ENCODE measurements around the gene B4GALT3.

B4GALT3 gene

GRCh38 chr1:161163793-161164192 lies 13.5 kb downstream of the B4GALT3 start:
- DNase-seq (ENCODE audit: low read depth in 2 of 2, low spot score in 1 of 2) = no peak

- DNase-seq (ENCODE audit: low read depth in 2 of 2, low spot score in 1 of 2) = no peak
Measured at GRCh38 chr1:161162806-161163205, 14.5 kb downstream of the B4GALT3 start.

GRCh38 chr1:161162052-161162451 lies 15.3 kb downstream of the B4GALT3 start:
- DNase-seq (ENCODE audit: low read depth in 2 of 2, low spot score in 1 of 2) = no peak

GRCh38 chr1:161161652-161162051 lies 15.7 kb downstream of the B4GALT3 start:
- DNase-seq (ENCODE audit: low read depth in 2 of 2, low spot score in 1 of 2) = no peak

- no peak for DNase-seq (ENCODE audit: low read depth in 2 of 2, low spot score in 1 of 2)
Measured at GRCh38 chr1:161160671-161161145, 16.6 kb downstream of the B4GALT3 start.

GRCh38 chr1:161159913-161160243 lies 17.4 kb downstream of the B4GALT3 start:
- no peak for DNase-seq (ENCODE audit: low read depth in 2 of 2, low spot score in 1 of 2)

GRCh38 chr1:161159087-161159912 lies 18.0 kb downstream of the B4GALT3 start, which contains the start of gene USP21:
Gene USP21, plus strand, starts transcription at chr1:161159500. Its CDS starts 1,141 bp downstream, at chr1:161160641.
- peak; percentile 85 to 87 for DNase-seq (ENCODE audit: low read depth in 2 of 2, low spot score in 1 of 2)

GRCh38 chr1:161158316-161159010 lies 18.8 kb downstream of the B4GALT3 start:
- no peak for DNase-seq (ENCODE audit: low read depth in 2 of 2, low spot score in 1 of 2)

GRCh38 chr1:161157867-161158266 lies 19.4 kb downstream of the B4GALT3 start:
- DNase-seq (ENCODE audit: low read depth in 2 of 2, low spot score in 1 of 2) = no peak

- peak; percentile 58 to 61 for DNase-seq (ENCODE audit: low read depth in 2 of 2, low spot score in 1 of 2)
Measured at GRCh38 chr1:161153682-161154337, 23.5 kb downstream of the B4GALT3 start, which contains the start of gene UFC1. Gene UFC1, plus strand, starts transcription at chr1:161153978. Its CDS starts 20 bp downstream, at chr1:161153998.

GRCh38 chr1:161153176-161153575 lies 24.1 kb downstream of the B4GALT3 start:
- no peak for DNase-seq (ENCODE audit: low read depth in 2 of 2, low spot score in 1 of 2)

- DNase-seq (ENCODE audit: low read depth in 2 of 2, low spot score in 1 of 2) = no peak
Measured at GRCh38 chr1:161145832-161146231, 31.5 kb downstream of the B4GALT3 start.

GRCh38 chr1:161140755-161141400 lies 36.4 kb downstream of the B4GALT3 start:
- DNase-seq (ENCODE audit: low read depth in 2 of 2, low spot score in 1 of 2) = no peak

- peak in 1 of 2 donors; percentile 16 for DNase-seq (ENCODE audit: low read depth in 2 of 2, low spot score in 1 of 2)
Measured at GRCh38 chr1:161139766-161140165, 37.5 kb downstream of the B4GALT3 start.

- DNase-seq (ENCODE audit: low read depth in 2 of 2, low spot score in 1 of 2) = no peak
Measured at GRCh38 chr1:161138431-161138830, 38.9 kb downstream of the B4GALT3 start.

- DNase-seq (ENCODE audit: low read depth in 2 of 2, low spot score in 1 of 2) = no peak
Measured at GRCh38 chr1:161137881-161138280, 39.4 kb downstream of the B4GALT3 start.

GRCh38 chr1:161133220-161133740 lies 44.0 kb downstream of the B4GALT3 start:
- no peak for DNase-seq (ENCODE audit: low read depth in 2 of 2, low spot score in 1 of 2)

GRCh38 chr1:161132410-161133219 lies 44.7 kb downstream of the B4GALT3 start, which contains the start of gene DEDD:
Gene DEDD, minus strand, starts transcription at chr1:161132667. Its CDS starts 8,205 bp downstream, at chr1:161124462.
- DNase-seq (ENCODE audit: low read depth in 2 of 2, low spot score in 1 of 2) = peak; percentile 73 to 84

GRCh38 chr1:161131523-161132409 lies 45.5 kb downstream of the B4GALT3 start:
- DNase-seq (ENCODE audit: low read depth in 2 of 2, low spot score in 1 of 2) = no peak

All from stimulated activated CD8-positive, alpha-beta memory T cell treated with anti-CD3 and anti-CD28 coated beads, Interleukin-4, amount 100 ng/mL, for 4 hours (primary cell).